Osteoblast (primary cell): Measurements from ENCODE around the gene TICAM2. TPM values are rescaled to one million over a fixed set of nuclear protein-coding genes. Genes with fewer than 3 reads are reported as not detected.

ENCODE experiments used
- DNase-seq: peaks from one replicate; pipeline ENCODE4 v3.0.0; 2011; ENCODE audit warnings: low spot score, mixed read lengths; ENCODE audit not compliant: insufficient read length; ENCODE audit errors: missing footprints
- H2AFZ ChIP-seq: 2 replicates; pipeline ENCODE4 v1.6.0; 2011; ENCODE audit warnings: mild to moderate bottlenecking, low read length
- H3K27ac ChIP-seq: 2 replicates; pipeline ENCODE4 v1.5.1; 2011; ENCODE audit warnings: mild to moderate bottlenecking, low read depth, low read length, moderate library complexity
- H3K27me3 ChIP-seq: 2 replicates; pipeline ENCODE4 v1.6.0; 2012; ENCODE audit warnings: mild to moderate bottlenecking, control low read depth, inconsistent platforms, low read length, moderate library complexity; ENCODE audit not compliant: insufficient read depth
- H3K36me3 ChIP-seq: 2 replicates; pipeline ENCODE4 v1.5.1; 2011; ENCODE audit warnings: mild to moderate bottlenecking, low read length, control low read depth, moderate library complexity; ENCODE audit not compliant: insufficient read depth
- H3K4me1 ChIP-seq: 2 replicates; pipeline ENCODE4 v1.5.1; 2011; ENCODE audit warnings: mild to moderate bottlenecking, low read length, control low read depth, moderate library complexity; ENCODE audit not compliant: insufficient read depth
- H3K4me2 ChIP-seq: 2 replicates; pipeline ENCODE4 v1.6.0; 2011; ENCODE audit warnings: mild to moderate bottlenecking, low read length; ENCODE audit not compliant: insufficient read depth
- H3K4me3 ChIP-seq: fragments of 200-600 bp; sonication (generic); 3 replicates; pipeline ENCODE4 v1.5.1; 2012; ENCODE audit warnings: mild to moderate bottlenecking, low read length, inconsistent platforms; ENCODE audit not compliant: insufficient read depth
- H3K79me2 ChIP-seq: 2 replicates; pipeline ENCODE4 v1.6.0; 2012; ENCODE audit warnings: mild to moderate bottlenecking, low read length, control low read depth, inconsistent platforms; ENCODE audit not compliant: insufficient read depth
- H3K9me3 ChIP-seq: 2 replicates; pipeline ENCODE4 v1.5.1; 2011; ENCODE audit warnings: low read depth, low read length, control low read depth
- H4K20me1 ChIP-seq: 2 replicates; pipeline ENCODE4 v1.6.0; 2012; ENCODE audit warnings: mild to moderate bottlenecking, low read length, control low read depth; ENCODE audit not compliant: insufficient read depth
- CTCF ChIP-seq: IDR thresholded peaks from 2 replicates; pipeline ENCODE4 v1.5.1; 2011; ENCODE audit warnings: mild to moderate bottlenecking, low read depth, low read length, moderate library complexity; ENCODE audit errors: extremely low read depth
- total RNA-seq: library from RNA; depleted of rRNA; stranded (reverse); fragments of >200 nt; gene quantifications from 2 replicates; pipeline ENCODE4 v1.2.3, GENCODE V29; 2012

Gene TICAM2
- total RNA-seq, 1 donor: 6.9 TPM

- no peaks in the 10 kb centered on the region for H3K36me3 ChIP-seq
- no peak overlapping the region for H2AFZ ChIP-seq
- peaks cover 9% of the 10 kb centered on the region for H3K27me3 ChIP-seq
- no peaks in the 10 kb centered on the region for H3K9me3 ChIP-seq
- H3K4me1 ChIP-seq: peaks cover 8% of the 10 kb centered on the region
- H3K4me3 ChIP-seq: no peak overlapping the region
- no peak overlapping the region for H3K27ac ChIP-seq
- no peak for TF ChIP-seq CTCF
- H4K20me1 ChIP-seq: no peaks in the 10 kb centered on the region
- DNase-seq: no peak
- H3K79me2 ChIP-seq: no peaks in the 10 kb centered on the region
- no peak overlapping the region for H3K4me2 ChIP-seq
These were observed 41.8 kb upstream of the TICAM2 start for GRCh38 chr5:115644046-115644445.

- H3K9me3 ChIP-seq: no peaks in the 10 kb centered on the region
- peak; percentile 41 for DNase-seq
- no peak overlapping the region for H2AFZ ChIP-seq
- H3K79me2 ChIP-seq: no peaks in the 10 kb centered on the region
- H3K36me3 ChIP-seq: no peaks in the 10 kb centered on the region
- H3K4me1 ChIP-seq: peaks cover 8% of the 10 kb centered on the region
- no peak overlapping the region for H3K27ac ChIP-seq
- H3K27me3 ChIP-seq: peaks cover 9% of the 10 kb centered on the region
- no peak overlapping the region for H3K4me2 ChIP-seq
- no peak overlapping the region for H3K4me3 ChIP-seq
- no peaks in the 10 kb centered on the region for H4K20me1 ChIP-seq
- TF ChIP-seq CTCF: no peak
These were observed 39.7 kb upstream of the TICAM2 start for GRCh38 chr5:115641948-115642347.

GRCh38 chr5:115640274-115640673 is 38.0 kb upstream of the TICAM2 start:
- peaks cover 5% of the 10 kb centered on the region for H3K27me3 ChIP-seq
- no peaks in the 10 kb centered on the region for H3K79me2 ChIP-seq
- H4K20me1 ChIP-seq: no peaks in the 10 kb centered on the region
- no peaks in the 10 kb centered on the region for H3K9me3 ChIP-seq
- no peak overlapping the region for H3K27ac ChIP-seq
- peaks cover 8% of the 10 kb centered on the region for H3K4me1 ChIP-seq
- H2AFZ ChIP-seq: no peak overlapping the region
- H3K4me2 ChIP-seq: no peak overlapping the region
- H3K4me3 ChIP-seq: no peak overlapping the region
- no peak for DNase-seq
- H3K36me3 ChIP-seq: no peaks in the 10 kb centered on the region
- TF ChIP-seq CTCF: no peak

GRCh38 chr5:115639377-115639776 is 37.1 kb upstream of the TICAM2 start:
- H3K9me3 ChIP-seq: no peaks in the 10 kb centered on the region
- H3K79me2 ChIP-seq: no peaks in the 10 kb centered on the region
- peaks cover 2% of the 10 kb centered on the region for H3K27me3 ChIP-seq
- DNase-seq: no peak
- H4K20me1 ChIP-seq: no peaks in the 10 kb centered on the region
- H3K4me1 ChIP-seq: peaks cover 8% of the 10 kb centered on the region
- no peak overlapping the region for H3K4me3 ChIP-seq
- no peaks in the 10 kb centered on the region for H3K36me3 ChIP-seq
- H3K27ac ChIP-seq: no peak overlapping the region
- no peak for TF ChIP-seq CTCF
- H3K4me2 ChIP-seq: no peak overlapping the region
- H2AFZ ChIP-seq: no peak overlapping the region
